Brain pericyte (primary cell): ENCODE measurements around the gene VEGFB.

Experiments
- DNase-seq: peaks from one replicate; pipeline ENCODE4 v3.0.0-alpha.2; 2012; ENCODE audit warnings: low read depth, low spot score

Gene VEGFB

DNA sequence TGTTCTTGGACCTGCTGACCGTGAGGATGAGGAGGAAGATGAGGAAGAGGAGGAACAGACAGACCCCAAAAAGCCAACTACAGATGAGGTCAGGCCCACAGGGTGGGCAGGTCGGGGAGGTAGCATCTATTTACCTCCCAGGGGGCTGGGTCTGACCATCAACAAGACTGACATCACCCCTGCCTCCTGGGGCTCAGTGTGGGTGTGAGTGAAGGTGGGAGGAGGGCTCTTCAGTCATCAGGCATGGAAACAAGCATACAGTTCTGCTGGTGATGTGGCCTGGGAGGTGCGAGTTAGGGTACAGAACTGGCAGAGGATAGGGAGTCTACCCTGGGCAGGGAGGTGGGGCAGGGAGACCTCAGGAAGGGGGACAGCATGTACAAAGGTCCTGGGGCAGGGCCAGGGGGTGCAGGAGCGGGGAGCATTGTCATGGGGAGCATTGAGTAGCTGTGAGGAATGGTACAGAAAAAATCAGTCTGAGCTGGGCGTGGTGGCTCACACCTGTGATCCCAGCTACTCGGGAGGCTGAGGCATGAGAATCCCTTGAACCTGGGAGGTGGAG lies 25.8 kb downstream of the VEGFB start:
- DNase-seq = no peak

DNA sequence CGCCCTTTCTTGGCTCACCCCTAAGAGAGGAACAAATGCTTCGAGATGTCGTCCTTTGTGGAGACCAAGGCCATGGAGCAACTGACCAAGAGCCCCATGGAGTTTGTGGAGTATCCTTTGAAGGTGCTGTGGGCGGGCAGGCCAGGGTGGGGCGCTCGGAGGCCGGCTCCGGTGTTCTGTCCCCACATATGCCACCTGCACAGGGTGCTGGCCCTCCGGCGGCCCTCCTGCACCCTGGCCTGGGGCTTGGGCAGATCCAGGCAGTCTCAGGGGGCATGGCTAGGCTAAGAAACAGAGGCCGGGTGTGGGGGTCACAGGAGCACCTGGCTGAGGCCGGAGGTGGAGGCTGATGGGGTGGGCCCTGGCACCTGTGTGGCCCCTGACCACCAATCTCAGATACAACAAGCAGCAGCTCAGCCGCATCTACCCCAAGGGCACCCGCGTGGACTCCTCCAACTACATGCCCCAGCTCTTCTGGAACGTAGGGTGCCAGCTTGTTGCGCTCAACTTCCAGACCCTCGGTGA lies 27.2 kb downstream of the VEGFB start:
- no peak for DNase-seq

DNA sequence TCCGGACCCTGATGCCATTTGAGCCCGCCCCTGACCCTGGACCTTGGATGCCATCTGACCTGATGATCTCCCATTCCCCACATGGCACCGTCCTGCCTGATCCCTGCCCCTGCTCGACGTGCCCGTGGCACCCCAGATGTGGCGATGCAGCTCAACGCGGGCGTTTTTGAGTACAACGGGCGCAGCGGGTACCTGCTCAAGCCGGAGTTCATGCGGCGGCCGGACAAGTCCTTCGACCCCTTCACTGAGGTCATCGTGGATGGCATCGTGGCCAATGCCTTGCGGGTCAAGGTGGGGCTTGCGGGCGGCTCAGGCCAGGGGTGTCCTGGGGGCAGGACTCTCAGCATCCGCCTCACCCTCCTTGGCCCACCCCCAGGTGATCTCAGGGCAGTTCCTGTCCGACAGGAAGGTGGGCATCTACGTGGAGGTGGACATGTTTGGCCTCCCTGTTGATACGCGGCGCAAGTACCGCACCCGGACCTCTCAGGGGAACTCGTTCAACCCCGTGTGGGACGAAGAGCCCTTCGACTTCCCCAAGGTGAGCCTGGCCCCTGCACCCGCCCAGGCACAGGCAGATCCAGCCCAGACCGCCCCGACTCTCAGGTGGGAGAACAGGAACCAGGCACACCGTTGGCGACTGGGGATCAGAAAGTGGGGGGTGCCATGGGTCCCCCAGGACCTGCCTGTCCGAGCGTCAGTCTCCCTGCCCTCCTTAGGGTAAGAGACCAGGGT lies 28.1 kb downstream of the VEGFB start:
- no peak for DNase-seq

DNA sequence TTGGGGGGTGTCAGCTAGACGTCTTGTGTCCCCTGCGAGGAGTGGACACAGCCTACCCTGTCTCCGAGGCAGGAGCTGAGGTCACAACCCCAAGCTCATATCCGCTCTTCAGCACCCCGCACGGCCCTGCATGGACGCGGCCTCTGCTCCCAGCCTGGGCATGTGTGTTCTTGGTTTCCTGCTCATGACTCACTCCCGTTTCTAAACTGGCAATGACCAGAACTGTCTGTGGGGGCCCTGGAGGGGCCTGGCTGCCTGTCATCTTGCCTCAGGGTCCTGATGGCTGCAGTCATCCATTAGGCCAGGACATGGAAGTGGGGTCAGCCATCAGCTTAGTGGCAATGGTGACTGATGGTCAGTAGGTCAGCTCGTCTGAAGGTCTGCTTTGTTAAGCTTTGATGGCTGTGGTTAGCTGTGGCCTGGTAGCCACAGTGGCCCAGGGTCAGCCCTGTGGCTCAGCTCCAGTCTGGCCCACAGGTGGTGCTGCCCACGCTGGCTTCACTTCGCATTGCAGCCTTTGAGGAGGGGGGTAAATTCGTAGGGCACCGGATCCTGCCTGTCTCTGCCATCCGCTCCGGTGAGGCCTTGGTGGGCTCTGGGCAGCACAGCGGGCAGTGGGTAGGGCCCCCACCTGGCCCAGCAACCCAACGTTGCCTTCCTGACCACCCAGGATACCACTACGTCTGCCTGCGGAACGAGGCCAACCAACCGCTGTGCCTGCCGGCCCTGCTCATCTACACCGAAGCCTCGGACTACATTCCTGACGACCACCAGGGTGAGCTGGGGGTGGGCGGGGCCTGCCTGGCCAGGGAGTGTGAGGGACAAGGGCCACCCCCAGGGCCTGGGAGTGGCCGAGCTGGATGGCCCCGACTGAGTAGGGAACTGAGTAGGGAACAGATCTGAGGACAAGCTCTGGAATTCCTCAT lies 28.9 kb downstream of the VEGFB start:
- DNase-seq = no peak

DNA sequence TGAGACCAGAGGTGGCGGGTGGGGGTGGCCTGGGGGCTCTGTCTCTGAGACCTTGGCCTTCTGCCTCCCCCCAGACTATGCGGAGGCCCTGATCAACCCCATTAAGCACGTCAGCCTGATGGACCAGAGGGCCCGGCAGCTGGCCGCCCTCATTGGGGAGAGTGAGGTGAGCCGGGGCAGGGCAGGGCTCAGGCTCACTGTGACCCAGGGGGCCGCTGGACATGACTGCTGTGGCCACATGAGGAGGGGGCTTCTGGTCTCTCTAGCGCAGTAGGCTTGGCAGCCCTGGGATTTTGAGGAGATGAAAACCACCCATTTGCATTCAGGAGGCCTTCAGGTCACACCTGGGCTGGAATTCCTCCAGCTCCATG lies 29.5 kb downstream of the VEGFB start:
- no peak for DNase-seq

DNA sequence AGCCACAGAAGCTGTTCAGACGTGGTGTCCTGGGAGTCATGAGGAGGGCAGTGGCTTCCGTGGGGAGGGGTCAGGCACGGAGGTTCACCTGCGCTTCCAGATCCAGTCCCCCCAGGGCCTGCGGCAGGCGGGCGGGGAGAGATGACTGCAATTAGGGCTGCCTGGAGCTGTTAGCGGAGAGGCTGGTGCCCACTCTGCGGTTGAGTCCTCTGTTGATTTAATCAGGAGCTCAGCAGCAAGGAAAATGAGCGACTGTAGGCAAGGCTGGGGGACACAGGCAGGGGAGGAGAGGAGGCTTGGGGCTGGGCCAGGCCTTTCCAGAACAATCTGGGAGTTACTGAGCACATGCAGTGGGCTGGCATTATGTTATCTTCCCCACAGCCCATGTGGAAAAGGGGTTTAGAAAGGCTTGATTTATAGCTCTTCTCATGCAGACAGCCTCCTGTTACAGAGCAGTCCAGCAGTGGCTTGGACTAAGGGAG lies 30.0 kb downstream of the VEGFB start:
- no peak for DNase-seq

DNA sequence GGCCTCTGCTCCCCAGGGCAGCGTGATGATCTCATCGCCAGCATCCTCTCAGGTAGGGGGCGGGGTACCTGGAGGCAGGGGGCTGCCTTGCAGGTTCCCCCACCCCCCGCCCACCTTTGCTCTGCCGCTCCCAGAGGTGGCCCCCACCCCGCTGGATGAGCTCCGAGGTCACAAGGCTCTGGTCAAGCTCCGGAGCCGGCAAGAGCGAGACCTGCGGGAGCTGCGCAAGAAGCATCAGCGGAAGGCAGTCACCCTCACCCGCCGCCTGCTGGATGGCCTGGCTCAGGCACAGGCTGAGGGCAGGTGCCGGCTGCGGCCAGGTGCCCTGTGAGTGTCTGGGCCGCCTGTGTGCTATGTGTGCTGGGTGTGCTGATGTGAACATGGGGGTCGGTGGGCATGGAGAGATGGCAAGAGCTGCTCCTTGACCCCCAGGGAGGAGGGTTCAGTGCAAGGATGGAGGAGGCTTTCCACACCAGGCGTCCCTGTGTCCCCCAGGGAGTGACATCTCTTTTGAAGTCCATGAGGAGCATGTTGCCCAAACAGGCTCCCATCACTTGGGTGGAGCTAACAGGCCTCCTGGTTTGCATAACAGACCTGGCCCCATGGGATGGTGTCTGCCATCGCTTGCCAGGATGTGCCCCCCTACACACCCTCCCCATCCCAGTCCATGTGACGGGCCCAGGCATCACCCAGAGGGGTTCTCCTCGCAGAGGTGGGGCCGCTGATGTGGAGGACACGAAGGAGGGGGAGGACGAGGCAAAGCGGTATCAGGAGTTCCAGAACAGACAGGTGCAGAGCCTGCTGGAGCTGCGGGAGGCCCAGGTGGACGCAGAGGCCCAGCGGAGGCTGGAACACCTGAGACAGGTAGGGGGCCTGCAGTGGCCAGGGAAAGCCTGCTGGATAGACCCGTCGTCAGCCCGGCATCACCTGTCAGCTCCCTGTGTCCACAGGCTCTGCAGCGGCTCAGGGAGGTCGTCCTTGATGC lies 31.1 kb downstream of the VEGFB start:
- DNase-seq = no peak

DNA sequence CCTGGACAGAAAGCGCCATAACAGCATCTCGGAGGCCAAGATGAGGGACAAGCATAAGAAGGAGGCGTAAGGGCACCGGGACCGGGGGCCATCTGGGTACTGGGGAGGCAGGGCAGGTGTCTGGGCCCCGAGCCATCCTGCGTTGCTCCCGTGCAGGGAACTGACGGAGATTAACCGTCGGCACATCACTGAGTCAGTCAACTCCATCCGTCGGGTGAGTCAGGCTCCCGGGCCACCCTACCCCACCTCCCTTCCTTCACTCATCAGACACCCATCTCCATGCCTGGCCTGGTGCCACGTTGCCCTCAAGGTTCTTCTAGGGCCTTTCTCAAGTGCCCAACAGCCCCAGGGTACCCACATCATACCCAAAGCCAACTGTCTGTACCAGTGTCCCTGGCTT lies 32.0 kb downstream of the VEGFB start:
- no peak for DNase-seq

DNA sequence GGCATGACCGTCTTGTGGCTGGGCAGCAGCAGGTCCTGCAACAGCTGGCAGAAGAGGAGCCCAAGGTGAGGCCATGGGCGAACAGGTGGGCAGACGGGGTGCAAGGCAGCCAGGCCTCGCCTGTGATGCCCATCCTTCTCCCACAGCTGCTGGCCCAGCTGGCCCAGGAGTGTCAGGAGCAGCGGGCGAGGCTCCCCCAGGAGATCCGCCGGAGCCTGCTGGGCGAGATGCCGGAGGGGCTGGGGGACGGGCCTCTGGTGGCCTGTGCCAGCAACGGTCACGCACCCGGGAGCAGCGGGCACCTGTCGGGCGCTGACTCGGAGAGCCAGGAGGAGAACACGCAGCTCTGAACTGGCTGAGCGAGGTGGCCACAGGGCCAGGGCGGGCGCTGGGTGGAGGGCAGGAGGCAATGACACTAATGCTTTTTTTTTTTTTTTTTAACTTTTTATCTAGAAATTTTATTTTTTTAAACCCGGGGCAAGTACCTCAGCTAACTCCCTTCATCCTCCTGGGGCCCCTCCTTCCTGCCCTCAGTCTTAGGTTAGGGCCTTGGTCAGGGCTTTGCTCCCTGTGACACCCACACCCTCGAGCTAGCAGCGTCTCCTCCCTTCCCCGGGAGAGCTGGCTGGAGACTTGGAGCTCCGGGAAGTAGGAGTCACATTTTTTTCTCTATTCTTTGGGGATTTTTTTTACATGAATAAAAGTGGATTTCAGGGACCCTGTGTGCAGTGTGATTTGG lies 33.0 kb downstream of the VEGFB start:
- DNase-seq = no peak

DNA sequence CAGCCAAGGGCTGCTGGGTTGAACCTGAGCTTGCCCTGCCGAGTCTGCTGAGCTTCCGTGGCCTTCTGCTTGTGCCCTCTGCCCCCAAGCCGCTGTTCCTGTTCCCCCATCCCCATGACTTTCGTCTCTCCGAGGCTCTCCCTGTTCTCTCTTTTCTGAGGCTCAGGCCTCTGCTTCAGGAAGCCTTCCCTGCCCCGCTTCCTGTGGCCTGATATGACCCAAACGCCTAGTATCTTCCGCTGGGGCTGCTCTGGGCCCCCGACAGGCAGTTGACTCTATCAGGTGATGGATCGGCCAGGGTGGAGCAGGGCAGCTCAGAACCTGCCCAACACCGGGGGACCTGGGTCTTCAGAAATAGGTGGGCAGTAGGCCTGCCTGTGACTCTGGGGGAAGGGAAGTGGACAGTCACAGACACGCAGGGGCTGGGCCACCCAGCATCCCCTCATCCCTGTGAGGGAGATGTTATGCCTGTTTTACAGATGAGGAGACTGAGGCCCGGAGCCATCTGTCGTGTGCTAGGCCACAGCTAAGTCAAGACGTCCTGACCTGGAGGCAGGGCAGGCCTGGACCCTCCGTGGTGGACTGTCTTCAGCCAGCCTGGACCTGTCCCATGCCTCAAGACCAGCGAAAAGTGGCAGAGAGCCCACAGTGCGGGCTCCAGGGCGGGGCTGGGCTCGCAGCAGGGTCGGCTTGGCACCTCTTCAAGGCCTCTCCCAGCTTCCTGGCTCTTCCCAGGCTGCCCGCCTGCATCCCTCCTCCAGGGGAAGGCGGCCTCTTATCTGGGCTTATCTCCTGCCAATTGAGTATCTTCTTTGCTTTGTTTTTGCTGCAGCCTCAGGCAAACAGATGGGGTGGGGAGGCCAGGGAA lies 33.9 kb downstream of the VEGFB start:
- DNase-seq = no peak

DNA sequence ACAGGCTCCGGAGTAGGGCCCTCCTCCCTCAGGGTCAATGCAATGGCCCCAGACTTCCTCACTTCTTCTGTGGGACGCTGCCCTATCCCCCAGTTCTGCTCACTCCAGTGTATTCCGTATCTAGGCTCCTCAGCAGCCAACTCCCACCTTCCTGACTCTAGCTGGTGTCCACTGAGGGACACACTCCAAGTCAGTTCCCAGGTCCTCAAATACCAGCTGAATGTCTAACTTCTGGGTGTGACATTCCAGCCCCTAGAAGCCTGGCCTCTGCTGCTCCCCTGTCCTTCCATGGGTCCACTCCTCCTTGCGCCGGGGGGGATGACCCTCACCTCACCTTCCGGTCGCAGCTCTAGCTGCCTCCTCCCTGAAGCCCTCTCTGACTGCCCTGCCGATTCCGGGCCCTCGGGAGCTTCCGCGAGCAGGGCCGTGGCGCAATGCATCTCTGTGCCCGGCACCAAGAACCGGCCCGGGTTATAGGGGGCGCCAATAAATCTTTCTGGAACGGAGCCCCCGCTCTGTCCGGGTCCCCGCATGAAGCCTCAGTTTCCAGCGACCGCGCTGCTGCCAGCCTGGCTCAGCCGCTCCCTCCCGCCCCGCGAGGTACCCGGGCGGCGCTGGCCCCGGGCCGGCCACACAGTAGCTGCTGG lies 34.6 kb downstream of the VEGFB start:
- no peak for DNase-seq

DNA sequence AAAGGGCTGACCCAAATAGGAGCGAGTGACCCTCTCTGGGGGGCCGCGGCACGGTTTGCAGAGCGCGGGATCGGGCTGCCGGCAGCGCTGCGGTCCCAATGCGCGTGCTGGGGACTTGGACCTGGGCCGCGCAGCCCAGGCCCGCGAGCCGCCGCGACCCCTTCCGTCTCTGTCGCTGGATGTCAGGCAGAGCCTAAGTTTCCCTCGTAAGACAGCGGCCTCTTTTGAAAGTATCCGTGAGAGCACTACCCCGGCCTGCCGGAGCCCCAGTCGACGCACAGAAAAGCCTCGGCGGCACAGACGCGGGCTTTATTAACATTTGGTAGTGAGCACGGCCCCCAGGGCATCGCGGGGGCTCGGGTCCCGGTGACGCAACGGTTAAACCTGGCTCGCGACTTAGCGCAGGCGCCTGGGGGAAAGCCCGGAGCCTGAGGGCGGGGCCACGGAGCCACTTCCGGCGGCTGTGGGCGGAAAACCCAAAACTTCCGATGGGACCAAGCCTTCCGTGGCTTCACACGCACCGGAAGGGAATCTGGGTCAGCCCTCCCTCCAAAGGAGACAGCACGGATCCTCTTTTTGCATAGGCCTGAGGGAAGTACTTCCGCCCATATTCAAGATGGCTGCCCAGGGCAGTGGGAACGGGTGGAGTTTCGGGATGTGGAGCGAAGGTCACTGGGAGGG lies 35.3 kb downstream of the VEGFB start:
- peak; percentile 99 for DNase-seq

DNA sequence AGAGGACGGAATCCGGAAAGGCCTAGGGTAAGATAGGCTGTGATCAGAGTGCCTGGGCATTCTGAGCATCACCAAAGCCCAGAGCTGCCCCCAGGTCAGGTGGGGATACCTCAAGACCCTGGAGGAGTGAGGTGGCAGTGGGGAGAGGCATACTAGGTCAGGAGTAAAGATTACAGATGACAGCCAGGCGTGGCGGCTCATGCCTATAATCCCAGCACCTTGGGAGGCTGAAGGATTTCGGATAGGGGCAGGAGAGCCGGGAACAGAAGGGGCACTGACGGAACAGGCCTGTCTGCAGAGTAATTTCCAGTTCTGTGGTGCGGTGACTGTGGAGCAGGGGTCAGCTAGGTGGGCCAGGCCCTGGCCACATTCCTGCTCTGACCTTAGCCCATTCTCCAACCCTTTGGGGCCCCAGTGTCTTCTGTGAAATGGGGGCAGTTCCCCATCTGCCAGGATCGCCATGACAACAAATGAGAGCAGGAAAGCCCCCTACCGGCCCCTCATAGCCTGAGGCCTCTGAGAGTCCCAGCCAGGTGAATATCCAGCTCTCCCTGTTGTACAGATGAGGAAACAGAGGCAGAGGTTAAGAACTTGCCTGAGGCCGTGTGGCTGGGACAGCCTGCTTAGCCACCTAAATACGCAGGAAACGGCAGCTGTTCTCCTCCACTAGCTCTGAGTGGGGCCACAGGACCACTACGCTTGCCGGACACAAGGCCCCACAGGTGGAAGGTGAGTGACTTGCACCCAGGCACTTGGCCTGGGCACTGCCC lies 40.8 kb downstream of the VEGFB start:
- DNase-seq = no peak

DNA sequence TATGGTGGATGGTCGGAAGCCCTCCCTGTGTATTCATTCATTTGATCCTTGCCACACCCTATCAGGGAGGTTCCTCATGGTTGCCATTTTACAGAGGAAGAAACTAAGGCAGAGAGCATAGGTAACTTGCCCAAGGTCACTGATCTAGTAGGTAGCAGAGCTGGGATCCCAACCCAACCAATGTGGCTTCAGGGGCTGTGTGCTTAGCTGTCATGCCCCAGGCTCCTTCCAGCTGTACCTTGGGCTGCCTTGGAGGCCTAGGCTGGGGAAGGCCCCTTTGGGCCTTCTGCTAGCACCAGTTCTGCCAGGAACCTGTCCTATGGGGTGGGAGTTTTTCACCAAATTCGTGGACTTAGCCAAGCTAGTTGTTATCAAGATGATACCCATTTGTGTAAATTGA lies 41.5 kb downstream of the VEGFB start:
- DNase-seq = no peak

DNA sequence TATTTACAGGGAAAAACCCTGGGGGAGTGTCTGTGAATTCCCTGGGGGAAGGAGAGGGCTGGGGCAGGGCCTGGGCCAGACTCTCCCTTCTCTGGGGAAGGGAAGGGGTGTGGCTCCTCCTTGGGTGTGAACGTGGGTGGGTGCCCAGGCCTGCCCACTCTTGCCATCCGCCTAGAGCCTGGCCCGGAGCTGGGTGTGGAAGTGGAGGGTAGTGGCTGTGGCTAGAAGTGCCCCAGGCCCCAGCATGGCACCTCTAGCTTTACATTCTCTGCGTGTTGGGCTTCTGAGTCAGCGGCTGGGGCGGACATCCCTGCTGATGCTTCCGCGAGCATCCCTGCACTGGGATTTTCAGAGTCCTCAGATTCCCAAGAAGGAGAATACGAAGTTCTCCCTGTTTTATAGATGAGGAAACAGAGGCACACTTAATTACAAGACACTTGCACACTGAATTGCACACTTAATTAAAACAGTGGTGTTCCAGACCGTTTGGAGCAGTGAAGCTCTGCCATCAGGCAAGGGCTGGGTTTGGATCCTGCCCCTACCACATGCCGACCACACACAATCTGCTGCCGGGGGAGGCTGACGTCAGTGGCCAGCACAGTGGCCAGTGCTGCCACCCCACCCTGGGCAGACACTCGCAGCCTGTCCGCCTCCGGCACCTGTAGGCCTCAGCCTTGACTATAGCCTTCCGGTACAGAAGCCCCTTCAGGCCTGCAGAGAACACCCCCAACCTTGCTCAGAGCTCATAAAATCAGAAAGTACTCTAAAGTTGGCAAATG lies 42.5 kb downstream of the VEGFB start:
- no peak for DNase-seq

DNA sequence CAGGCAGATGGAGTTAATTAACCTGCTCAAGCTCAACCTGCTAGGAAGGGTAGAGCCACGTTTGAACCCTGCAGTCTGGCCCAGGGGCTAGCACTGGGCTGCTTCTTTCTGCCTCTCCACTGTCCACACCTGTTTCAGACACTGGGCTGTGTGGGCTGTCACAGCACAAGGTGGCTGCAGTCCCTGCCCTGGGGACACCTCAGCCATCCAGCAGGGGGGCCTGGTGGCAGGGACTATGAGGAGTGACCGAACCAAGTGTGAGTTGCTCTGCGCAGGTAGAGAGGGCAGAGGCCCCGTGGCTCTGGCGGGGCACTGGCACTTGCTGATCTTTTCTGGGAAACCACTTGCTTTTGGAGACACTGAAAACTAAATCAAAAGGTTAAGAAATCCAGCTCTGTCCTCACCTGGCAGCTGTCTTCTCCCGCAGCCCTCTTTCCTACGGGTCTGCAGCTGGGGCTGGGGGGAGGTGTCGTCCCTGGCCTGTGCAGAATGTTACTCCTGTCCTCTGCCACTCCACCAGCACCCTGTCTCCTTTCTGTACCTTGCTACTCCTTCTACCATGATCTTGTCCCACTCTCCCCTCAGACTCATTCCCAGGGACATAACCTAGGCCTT lies 44.3 kb downstream of the VEGFB start:
- no peak for DNase-seq
